Upper lobe of right lung (tissue), 1 donor: ENCODE data around the gene CDH13. TPM values are rescaled to one million over a fixed set of nuclear protein-coding genes. Genes with fewer than 3 reads are reported as not detected.

ENCODE experiments used
- ATAC-seq: fragments of 200-7000 bp; cut with Tn5 transposase; one replicate; pipeline ENCODE4 v1.9.1; 2020; ENCODE audit warnings: mild to moderate bottlenecking, moderate library complexity
- DNase-seq: peaks from one replicate; pipeline ENCODE4 v3.0.0-alpha.2; 2020
- H3K27ac ChIP-seq: fragments of 200-600 bp; one replicate; pipeline ENCODE4 v1.8.0; 2022
- H3K27me3 ChIP-seq: fragments of 200-600 bp; one replicate; pipeline ENCODE4 v1.8.0; 2022; ENCODE audit warnings: mild to moderate bottlenecking
- H3K36me3 ChIP-seq: fragments of 200-600 bp; one replicate; pipeline ENCODE4 v1.8.0; 2022
- H3K4me1 ChIP-seq: fragments of 200-600 bp; one replicate; pipeline ENCODE4 v1.8.0; 2022
- H3K4me3 ChIP-seq: fragments of 200-600 bp; one replicate; pipeline ENCODE4 v1.8.0; 2022; ENCODE audit warnings: mild to moderate bottlenecking
- H3K9me3 ChIP-seq: fragments of 200-600 bp; one replicate; pipeline ENCODE4 v1.8.0; 2022
- intact Hi-C: fragments of 100-400 bp; cut with DNase I; formaldehyde crosslinking; loops from one replicate; pipeline ENCODE4 v1.11.0; 2022
- total RNA-seq: library from RNA; stranded (reverse); fragmentation: NEBNext Ultra II Directional; extraction: Animal tissue kit (Norgen Biotek cat#: 25700); gene quantifications from one replicate; pipeline ENCODE4 v1.2.1, GENCODE V29; 2021
- TF ChIP-seq, protein P1 (sequence below): fragments of 200-600 bp; IDR thresholded peaks from one replicate; pipeline ENCODE4 v1.8.0; 2022; ENCODE audit warnings: antibody characterized with exemption
- donor health status: DM: no; HTN: yes; CAD: no; lungs with severe emphysema.

CDH13 gene
- total RNA-seq, 1 donor from 2014 or later: 27.2 TPM

DNA sequence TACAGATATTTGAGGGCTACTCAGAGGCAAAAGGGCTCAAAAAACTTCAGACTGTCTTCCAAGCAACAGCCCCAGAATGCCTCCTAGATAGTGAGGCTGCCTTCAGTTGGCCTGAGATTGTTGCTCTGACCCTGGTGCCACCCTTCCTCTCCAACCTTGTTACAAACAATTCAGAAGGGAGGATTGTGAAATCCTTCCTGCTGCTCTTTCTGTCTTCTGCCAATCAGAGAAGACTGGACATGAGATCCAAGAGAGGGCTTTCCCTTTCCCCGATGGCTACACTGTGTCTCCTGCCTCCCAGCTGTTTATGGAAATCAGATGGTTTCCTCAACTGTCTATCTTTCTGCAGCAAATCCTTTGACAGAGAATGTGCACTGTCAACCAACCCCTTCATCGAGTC, 419.9 kb downstream of the CDH13 start:
- TF ChIP-seq, protein P1, sequence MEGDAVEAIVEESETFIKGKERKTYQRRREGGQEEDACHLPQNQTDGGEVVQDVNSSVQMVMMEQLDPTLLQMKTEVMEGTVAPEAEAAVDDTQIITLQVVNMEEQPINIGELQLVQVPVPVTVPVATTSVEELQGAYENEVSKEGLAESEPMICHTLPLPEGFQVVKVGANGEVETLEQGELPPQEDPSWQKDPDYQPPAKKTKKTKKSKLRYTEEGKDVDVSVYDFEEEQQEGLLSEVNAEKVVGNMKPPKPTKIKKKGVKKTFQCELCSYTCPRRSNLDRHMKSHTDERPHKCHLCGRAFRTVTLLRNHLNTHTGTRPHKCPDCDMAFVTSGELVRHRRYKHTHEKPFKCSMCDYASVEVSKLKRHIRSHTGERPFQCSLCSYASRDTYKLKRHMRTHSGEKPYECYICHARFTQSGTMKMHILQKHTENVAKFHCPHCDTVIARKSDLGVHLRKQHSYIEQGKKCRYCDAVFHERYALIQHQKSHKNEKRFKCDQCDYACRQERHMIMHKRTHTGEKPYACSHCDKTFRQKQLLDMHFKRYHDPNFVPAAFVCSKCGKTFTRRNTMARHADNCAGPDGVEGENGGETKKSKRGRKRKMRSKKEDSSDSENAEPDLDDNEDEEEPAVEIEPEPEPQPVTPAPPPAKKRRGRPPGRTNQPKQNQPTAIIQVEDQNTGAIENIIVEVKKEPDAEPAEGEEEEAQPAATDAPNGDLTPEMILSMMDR: no peak
- Histone ChIP-seq H3K27me3 (no peaks in the 10 kb centered on the region), H3K4me3 (no peak overlapping the region), H3K36me3 (no peaks in the 10 kb centered on the region), H3K27ac (no peak overlapping the region), H3K9me3 (no peaks in the 10 kb centered on the region), H3K4me1 (peaks cover 3% of the 10 kb centered on the region)
- ATAC-seq (peak; percentile 13), DNase-seq (no peak)
- intact Hi-C loops: no loop called here

DNA sequence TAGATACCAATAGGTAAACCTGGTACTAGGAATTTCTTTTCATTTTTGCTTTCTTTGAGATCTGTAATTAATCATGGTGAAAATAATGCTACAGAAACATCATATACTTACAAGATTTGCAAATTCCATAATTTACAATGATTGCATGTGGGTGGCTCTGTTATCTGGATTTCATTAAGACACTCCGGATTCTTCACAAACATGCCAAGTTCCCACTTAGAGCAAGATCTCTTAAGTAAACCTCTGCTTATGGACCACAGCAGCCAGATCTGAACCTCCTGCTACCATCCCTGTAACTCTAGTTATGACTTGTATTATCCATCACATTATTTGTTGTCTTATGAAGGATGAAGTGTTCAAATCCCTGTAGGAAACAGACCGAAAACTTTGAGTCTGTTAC, 424.7 kb downstream of the CDH13 start:
- Histone ChIP-seq H3K36me3 (no peaks in the 10 kb centered on the region), H3K27me3 (no peaks in the 10 kb centered on the region), H3K4me1 (peaks cover 3% of the 10 kb centered on the region), H3K9me3 (no peaks in the 10 kb centered on the region), H3K27ac (no peak overlapping the region), H3K4me3 (no peak overlapping the region)
- TF ChIP-seq, protein P1: no peak
- intact Hi-C loops: no loop called here
- DNase-seq (no peak), ATAC-seq (no peak)

DNA sequence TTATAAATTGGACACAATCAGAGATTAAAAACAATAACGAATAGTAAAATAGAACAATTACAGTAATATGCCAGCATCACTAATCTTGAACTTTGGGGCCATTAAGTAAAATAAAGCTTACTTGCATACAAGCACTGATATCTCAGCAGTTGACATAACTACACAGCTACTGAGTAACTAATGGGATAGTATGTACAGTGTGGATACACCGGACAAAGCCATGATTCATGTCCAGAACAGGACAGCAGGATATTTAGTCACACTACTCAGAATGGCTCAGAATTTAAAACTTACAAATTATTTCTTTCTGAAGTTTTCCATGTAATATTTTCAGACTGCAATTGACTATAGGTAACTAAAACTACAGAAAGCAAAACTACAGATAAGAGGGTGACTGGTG, 427.5 kb downstream of the CDH13 start:
- no peaks in the 10 kb centered on the region for H3K4me1 ChIP-seq
- no peaks in the 10 kb centered on the region for H3K9me3 ChIP-seq
- no peak for ATAC-seq
- no peaks in the 10 kb centered on the region for H3K36me3 ChIP-seq
- no peak for DNase-seq
- no peaks in the 10 kb centered on the region for H3K27me3 ChIP-seq
- H3K27ac ChIP-seq: no peak overlapping the region
- intact Hi-C loops: no loop called here
- H3K4me3 ChIP-seq: no peak overlapping the region
- TF ChIP-seq, protein P1: no peak

DNA sequence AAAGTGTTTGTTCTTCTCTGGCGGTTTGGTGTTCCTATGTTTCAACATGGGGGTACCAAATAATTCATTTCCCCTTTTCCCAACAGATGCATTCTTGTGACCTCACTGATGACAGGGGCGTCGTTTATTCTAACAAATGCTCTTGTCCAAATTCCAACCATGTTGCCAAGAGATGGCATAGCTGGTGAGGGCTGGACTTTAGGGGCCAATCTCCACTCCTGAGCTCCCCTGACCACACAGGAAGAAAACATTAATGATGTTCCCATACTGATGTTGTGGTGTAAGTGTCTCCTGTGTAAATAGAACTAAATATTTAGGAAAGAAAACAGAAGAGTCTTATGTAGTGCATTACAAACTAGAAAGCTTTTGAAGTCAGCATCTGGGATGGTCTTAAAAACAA, 431.6 kb downstream of the CDH13 start:
- Histone ChIP-seq H3K4me3 (no peak overlapping the region), H3K27ac (no peak overlapping the region), H3K4me1 (no peaks in the 10 kb centered on the region), H3K36me3 (no peaks in the 10 kb centered on the region), H3K27me3 (no peaks in the 10 kb centered on the region), H3K9me3 (no peaks in the 10 kb centered on the region)
- DNase-seq (no peak), ATAC-seq (no peak)
- TF ChIP-seq, protein P1: no peak
- intact Hi-C loops: no loop called here

DNA sequence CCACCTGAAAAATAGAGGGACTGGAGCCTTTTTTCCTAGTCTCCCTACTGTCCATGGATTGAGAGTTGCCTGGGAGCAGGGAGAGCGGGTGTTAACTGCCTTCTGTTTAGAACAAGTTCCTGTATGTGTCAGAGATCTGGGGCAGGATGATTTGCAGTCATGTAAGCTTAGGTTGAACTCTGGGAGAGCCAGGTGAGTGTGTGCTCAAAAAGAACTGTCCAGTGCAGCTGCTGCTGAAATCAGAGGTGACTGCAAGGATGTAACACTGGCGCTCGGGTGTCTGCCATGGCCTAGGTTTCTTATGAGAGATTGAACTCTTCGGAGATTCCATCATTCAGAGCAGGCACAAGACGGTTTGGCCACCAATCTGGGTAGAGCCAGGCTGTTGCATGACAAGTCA, 432.5 kb downstream of the CDH13 start:
- H3K36me3 ChIP-seq: no peaks in the 10 kb centered on the region
- intact Hi-C loops: no loop called here
- no peak overlapping the region for H3K4me3 ChIP-seq
- H3K4me1 ChIP-seq: no peaks in the 10 kb centered on the region
- no peaks in the 10 kb centered on the region for H3K27me3 ChIP-seq
- H3K9me3 ChIP-seq: no peaks in the 10 kb centered on the region
- ATAC-seq (no peak), DNase-seq (no peak)
- H3K27ac ChIP-seq: no peak overlapping the region
- TF ChIP-seq, protein P1: no peak

DNA sequence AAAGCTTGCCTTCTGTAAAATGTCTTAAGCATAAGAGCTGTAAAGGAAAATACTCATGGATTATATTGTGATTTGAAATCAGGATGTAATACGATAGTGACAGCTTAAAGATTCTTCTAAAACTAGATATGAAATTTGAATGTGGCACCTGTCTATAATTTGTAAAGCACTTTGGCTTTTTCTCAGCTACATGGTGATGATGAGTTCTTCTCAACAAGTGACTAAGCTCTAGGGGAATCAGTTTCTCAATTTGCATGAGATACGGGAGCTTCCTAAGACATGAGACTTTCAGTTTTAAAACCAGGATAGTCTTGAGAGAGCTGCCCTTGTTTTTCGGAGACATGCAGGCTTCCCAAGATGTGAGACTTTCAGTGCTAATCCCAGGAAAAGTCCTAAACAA, 439.2 kb downstream of the CDH13 start:
- Histone ChIP-seq H3K4me1 (no peaks in the 10 kb centered on the region), H3K9me3 (no peaks in the 10 kb centered on the region), H3K27me3 (no peaks in the 10 kb centered on the region), H3K27ac (no peak overlapping the region), H3K36me3 (no peaks in the 10 kb centered on the region), H3K4me3 (no peak overlapping the region)
- TF ChIP-seq, protein P1: no peak
- intact Hi-C loops: no loop called here
- ATAC-seq (no peak), DNase-seq (no peak)
